ENCODE measurements around the gene GP9. TPM values are rescaled to one million over a fixed set of nuclear protein-coding genes. Genes with fewer than 3 reads are reported as not detected.

The GP9 gene
- total and polyA plus RNA-seq, 2 donors (not counting 1 experiment from before 2014, with no cell fraction given), result not detected

DNA sequence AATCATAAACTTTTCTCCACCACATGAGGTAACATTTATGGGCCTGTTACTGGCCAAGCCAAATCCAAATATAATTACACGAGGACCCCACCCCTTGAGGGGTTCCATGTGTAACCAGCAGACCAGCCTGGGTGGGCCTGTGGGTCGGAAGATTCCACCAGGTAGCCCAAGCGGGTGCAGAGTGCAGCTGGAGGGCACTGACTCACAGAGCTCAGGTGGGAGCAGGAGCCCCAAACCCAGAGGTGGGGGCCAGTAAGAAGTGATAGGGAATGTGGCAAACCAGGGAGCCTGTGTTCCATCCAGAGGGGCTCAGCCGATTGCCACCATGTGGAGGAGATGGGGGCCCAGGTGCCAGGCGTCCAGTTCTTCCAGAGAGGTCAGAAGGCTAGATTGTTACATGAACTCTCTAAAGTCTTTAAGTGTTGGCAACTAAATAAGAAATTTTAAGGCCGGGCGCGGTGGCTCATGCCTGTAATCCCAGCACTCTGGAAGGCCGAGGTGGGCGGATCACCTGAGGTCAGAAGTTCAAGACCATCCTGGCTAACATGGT is 2.6 kb downstream of the GP9 start:
- no peak overlapping the region for H3K27ac Mint-ChIP-seq
- H3K27me3 ChIP-seq (replicated peaks in 1 of 4; ENCODE audit: control extremely low read depth in 1 of 4, control insufficient read depth in 3 of 4, insufficient read depth in 4 of 4, low read length in 3 of 4), result peaks cover 0 to 39% (median 7%) of the 10 kb centered on the region in 4 experiments
- peaks cover 3 to 17% of the 10 kb centered on the region in 2 donors for H3K4me1 ChIP-seq (ENCODE audit: control insufficient read depth in 2 of 2, insufficient read depth in 2 of 2, low read length in 2 of 2)
- no peak overlapping the region for H3K4me2 ChIP-seq (replicated peaks; ENCODE audit: low read depth, low read length, poor library complexity, severe bottlenecking)
- H3K4me3 Mint-ChIP-seq, result no peak overlapping the region
- TF ChIP-seq EZH2 (IDR thresholded peaks at IDR 0.05; ENCODE audit: borderline replicate concordance, insufficient read depth, low read depth, low read length, poor library complexity, severe bottlenecking), result no peak
- TF ChIP-seq, protein P1, sequence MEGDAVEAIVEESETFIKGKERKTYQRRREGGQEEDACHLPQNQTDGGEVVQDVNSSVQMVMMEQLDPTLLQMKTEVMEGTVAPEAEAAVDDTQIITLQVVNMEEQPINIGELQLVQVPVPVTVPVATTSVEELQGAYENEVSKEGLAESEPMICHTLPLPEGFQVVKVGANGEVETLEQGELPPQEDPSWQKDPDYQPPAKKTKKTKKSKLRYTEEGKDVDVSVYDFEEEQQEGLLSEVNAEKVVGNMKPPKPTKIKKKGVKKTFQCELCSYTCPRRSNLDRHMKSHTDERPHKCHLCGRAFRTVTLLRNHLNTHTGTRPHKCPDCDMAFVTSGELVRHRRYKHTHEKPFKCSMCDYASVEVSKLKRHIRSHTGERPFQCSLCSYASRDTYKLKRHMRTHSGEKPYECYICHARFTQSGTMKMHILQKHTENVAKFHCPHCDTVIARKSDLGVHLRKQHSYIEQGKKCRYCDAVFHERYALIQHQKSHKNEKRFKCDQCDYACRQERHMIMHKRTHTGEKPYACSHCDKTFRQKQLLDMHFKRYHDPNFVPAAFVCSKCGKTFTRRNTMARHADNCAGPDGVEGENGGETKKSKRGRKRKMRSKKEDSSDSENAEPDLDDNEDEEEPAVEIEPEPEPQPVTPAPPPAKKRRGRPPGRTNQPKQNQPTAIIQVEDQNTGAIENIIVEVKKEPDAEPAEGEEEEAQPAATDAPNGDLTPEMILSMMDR (IDR thresholded peaks at IDR 0.05), result no peak
- H3K27me3 Mint-ChIP-seq, result peaks cover 31% of the 10 kb centered on the region
- peaks cover 0 to 4% (median 0%) of the 10 kb centered on the region in 3 donors for H3K9me3 ChIP-seq (ENCODE audit: control extremely low read depth in 1 of 3, control insufficient read depth in 2 of 3, insufficient read depth in 1 of 3, low read length in 2 of 3)
- no peaks in the 10 kb centered on the region for H3K36me3 ChIP-seq (replicated peaks in 1 of 2; ENCODE audit: control extremely low read depth in 1 of 2, control insufficient read depth in 1 of 2, extremely low read depth in 1 of 2, insufficient read depth in 2 of 2, low read length in 1 of 2)
- H3K9ac ChIP-seq (ENCODE audit: low read length), result no peak overlapping the region
- CTCF ChIA-PET, result interaction anchor here (0.7 to 2.0 kb wide), 2 partner anchors 11 to 42 kb away, joined by 4 to 6 read pairs; no protein-coding TSS in a partner anchor
- no peak overlapping the region for H2AFZ ChIP-seq (ENCODE audit: insufficient read depth, low read depth, low read length, poor library complexity, severe bottlenecking)
- ATAC-seq (ENCODE audit: low read depth) (no peak), DNase-seq (no peak)
- H3K79me2 ChIP-seq (ENCODE audit: control insufficient read depth, insufficient read depth, low read length), result no peaks in the 10 kb centered on the region
- intact Hi-C loops (cut with micrococcal nuclease), result no loop called here
- POLR2A ChIA-PET, result interaction anchor here (0.6 kb wide), 1 partner anchor 12 kb away, joined by 3 read pairs; no protein-coding TSS in a partner anchor
- no peaks in the 10 kb centered on the region for H3K9me3 Mint-ChIP-seq (ENCODE audit: insufficient read depth)
- no peak overlapping the region for H3K27ac ChIP-seq (ENCODE audit: low read length in 2 of 2)
- H3K4me1 Mint-ChIP-seq, result peaks cover 8% of the 10 kb centered on the region
- no peaks in the 10 kb centered on the region for H4K20me1 ChIP-seq (ENCODE audit: control insufficient read depth, insufficient read depth, low read length, poor library complexity, severe bottlenecking)
- WGBS (ENCODE audit: insufficient coverage), result 89% methylated on average over 5 of the region's 10 CpGs
- no peak overlapping the region for H3K4me3 ChIP-seq (ENCODE audit: control extremely low read depth in 1 of 5, extremely low read depth in 1 of 5, insufficient read depth in 1 of 5, low read depth in 2 of 5, low read length in 4 of 5)

DNA sequence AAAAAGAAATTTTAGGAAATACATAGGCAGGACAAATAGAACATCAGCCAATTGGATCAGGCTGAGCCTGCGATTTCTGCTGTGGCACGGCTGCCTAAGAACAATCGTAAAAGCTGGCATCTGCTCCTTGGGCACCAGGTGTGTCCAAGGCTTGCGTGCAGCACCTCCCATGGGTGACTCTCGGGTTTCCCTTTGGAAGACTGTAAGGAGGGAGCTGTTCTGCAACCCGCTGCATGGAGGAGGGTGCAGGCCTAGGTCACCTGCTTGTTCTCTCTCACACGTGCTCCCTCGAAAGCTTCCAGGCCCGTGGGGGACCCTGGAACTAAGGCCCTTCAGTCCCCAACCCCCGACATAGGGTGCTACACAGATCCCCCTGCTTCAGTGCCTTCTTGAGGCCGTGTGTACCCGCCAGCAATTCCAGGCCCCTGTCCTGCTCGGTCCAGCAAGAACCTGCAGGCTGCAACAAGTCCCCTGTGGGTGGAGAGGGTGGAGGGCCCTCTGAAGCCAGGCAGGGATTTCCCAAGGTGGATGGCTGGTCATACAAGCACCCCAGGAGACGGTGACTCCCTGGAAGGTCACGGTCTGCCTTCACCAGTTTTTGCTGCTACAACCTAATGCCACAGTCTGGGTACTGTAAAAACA is 3.4 kb downstream of the GP9 start:
- DNase-seq, result no peak
- intact Hi-C loops (cut with micrococcal nuclease), result no loop called here
- ChIA-PET CTCF (interaction anchor here (0.7 to 2.0 kb wide), 2 partner anchors 12 to 41 kb away, joined by 4 to 6 read pairs; no protein-coding TSS in a partner anchor), POLR2A (interaction anchor here (0.6 kb wide), 1 partner anchor 13 kb away, joined by 3 read pairs; no protein-coding TSS in a partner anchor)
- H3K9ac ChIP-seq (ENCODE audit: low read length), result no peak overlapping the region
- H3K4me3 ChIP-seq (ENCODE audit: control extremely low read depth in 1 of 5, extremely low read depth in 1 of 5, insufficient read depth in 1 of 5, low read depth in 2 of 5, low read length in 4 of 5), result no peak overlapping the region
- ATAC-seq (ENCODE audit: low read depth), result no peak
- H3K27me3 Mint-ChIP-seq, result peaks cover 31% of the 10 kb centered on the region
- WGBS (ENCODE audit: insufficient coverage), result 94% methylated on average over 14 of the region's 15 CpGs
- no peak overlapping the region for H3K4me2 ChIP-seq (replicated peaks; ENCODE audit: low read depth, low read length, poor library complexity, severe bottlenecking)
- no peaks in the 10 kb centered on the region for H3K9me3 Mint-ChIP-seq (ENCODE audit: insufficient read depth)
- no peak overlapping the region for H2AFZ ChIP-seq (ENCODE audit: insufficient read depth, low read depth, low read length, poor library complexity, severe bottlenecking)
- no peak overlapping the region for H3K4me3 Mint-ChIP-seq
- no peaks in the 10 kb centered on the region for H3K79me2 ChIP-seq (ENCODE audit: control insufficient read depth, insufficient read depth, low read length)
- H3K4me1 Mint-ChIP-seq, result peaks cover 3% of the 10 kb centered on the region
- peaks cover 0 to 4% (median 0%) of the 10 kb centered on the region in 3 donors for H3K9me3 ChIP-seq (ENCODE audit: control extremely low read depth in 1 of 3, control insufficient read depth in 2 of 3, insufficient read depth in 1 of 3, low read length in 2 of 3)
- peaks cover 0 to 36% (median 7%) of the 10 kb centered on the region in 4 experiments for H3K27me3 ChIP-seq (replicated peaks in 1 of 4; ENCODE audit: control extremely low read depth in 1 of 4, control insufficient read depth in 3 of 4, insufficient read depth in 4 of 4, low read length in 3 of 4)
- H3K4me1 ChIP-seq (ENCODE audit: control insufficient read depth in 2 of 2, insufficient read depth in 2 of 2, low read length in 2 of 2), result peaks cover 3 to 11% of the 10 kb centered on the region in 2 donors
- TF ChIP-seq, protein P1 (IDR thresholded peaks at IDR 0.05), result no peak
- no peak for TF ChIP-seq EZH2 (IDR thresholded peaks at IDR 0.05; ENCODE audit: borderline replicate concordance, insufficient read depth, low read depth, low read length, poor library complexity, severe bottlenecking)
- no peaks in the 10 kb centered on the region for H3K36me3 ChIP-seq (replicated peaks in 1 of 2; ENCODE audit: control extremely low read depth in 1 of 2, control insufficient read depth in 1 of 2, extremely low read depth in 1 of 2, insufficient read depth in 2 of 2, low read length in 1 of 2)
- H3K27ac Mint-ChIP-seq, result no peak overlapping the region
- H3K27ac ChIP-seq (ENCODE audit: low read length in 2 of 2), result no peak overlapping the region
- H4K20me1 ChIP-seq (ENCODE audit: control insufficient read depth, insufficient read depth, low read length, poor library complexity, severe bottlenecking), result no peaks in the 10 kb centered on the region

All from B cell (primary cell).